Stimulated activated CD8-positive, alpha-beta memory T cell treated with anti-CD3 and anti-CD28 coated beads, Interleukin-15, amount 100 ng/mL, for 4 hours (primary cell): ENCODE measurements around the gene QSOX1.

Experiments
- DNase-seq, 2 donors: peaks; one replicate each; pipeline ENCODE4 v3.0.0-alpha.2; 2020; ENCODE audit warnings: low read depth in 2 of 2

Gene QSOX1

GRCh38 chr1:180234369-180235076 lies 79.9 kb downstream of the QSOX1 start:
- no peak for DNase-seq

- no peak for DNase-seq
Observed at GRCh38 chr1:180235077-180235501, 80.4 kb downstream of the QSOX1 start.

GRCh38 chr1:180235502-180236239 lies 81.0 kb downstream of the QSOX1 start:
- DNase-seq = no peak

GRCh38 chr1:180236698-180237509 lies 82.2 kb downstream of the QSOX1 start:
- no peak for DNase-seq

- no peak for DNase-seq
Observed at GRCh38 chr1:180237869-180238476, 83.3 kb downstream of the QSOX1 start.

- no peak for DNase-seq
Observed at GRCh38 chr1:180238675-180239074, 84.0 kb downstream of the QSOX1 start.

GRCh38 chr1:180239145-180240096 lies 84.8 kb downstream of the QSOX1 start:
- DNase-seq = no peak

GRCh38 chr1:180241716-180242544 lies 87.3 kb downstream of the QSOX1 start:
- DNase-seq = no peak

- DNase-seq = no peak
Observed at GRCh38 chr1:180243517-180244221, 89.0 kb downstream of the QSOX1 start.

GRCh38 chr1:180244840-180245239 lies 90.2 kb downstream of the QSOX1 start:
- no peak for DNase-seq

GRCh38 chr1:180246579-180246978 lies 91.9 kb downstream of the QSOX1 start:
- DNase-seq = no peak

GRCh38 chr1:180247061-180247460 lies 92.4 kb downstream of the QSOX1 start:
- no peak for DNase-seq

- no peak for DNase-seq
Observed at GRCh38 chr1:180247580-180247979, 92.9 kb downstream of the QSOX1 start.

GRCh38 chr1:180248176-180248575 lies 93.5 kb downstream of the QSOX1 start:
- DNase-seq = no peak

- no peak for DNase-seq
Observed at GRCh38 chr1:180248731-180249681, 94.3 kb downstream of the QSOX1 start.

- no peak for DNase-seq
Observed at GRCh38 chr1:180249725-180250498, 95.2 kb downstream of the QSOX1 start.

- no peak for DNase-seq
Observed at GRCh38 chr1:180250499-180250770, 95.8 kb downstream of the QSOX1 start.
